Nephron (organoid): ENCODE measurements around the gene FBN3.
"Not testable (repeated sequence)": the region's sequence is repeated elsewhere in the genome, so short reads cannot be mapped to it uniquely, and the experiment has no call there.

ENCODE experiments used
- H3K27ac Mint-ChIP-seq, 3 experiments: 2 replicates each; pipeline ENCODE4 v1.8.0; 2020; ENCODE audit warnings: mixed read lengths in 3 of 3, mild to moderate bottlenecking in 2 of 3, moderate library complexity in 1 of 3
- H3K27me3 Mint-ChIP-seq: 2 replicates; pipeline ENCODE4 v1.8.0; 2021; ENCODE audit warnings: low read depth, mild to moderate bottlenecking, moderate library complexity, mixed read lengths
- H3K36me3 Mint-ChIP-seq: 2 replicates; pipeline ENCODE4 v1.8.0; 2020; ENCODE audit warnings: low read depth, mixed read lengths
- H3K4me1 Mint-ChIP-seq: 2 replicates; pipeline ENCODE4 v1.8.0; 2020; ENCODE audit warnings: mixed read lengths
- H3K4me3 Mint-ChIP-seq, 3 experiments: 2 replicates each; pipeline ENCODE4 v1.8.0; 2020; ENCODE audit warnings: mild to moderate bottlenecking in 3 of 3, mixed read lengths in 3 of 3, moderate library complexity in 2 of 3
- H3K9me3 Mint-ChIP-seq: 2 replicates; pipeline ENCODE4 v1.8.0; 2020; ENCODE audit warnings: mixed read lengths
- CTCF ChIP-seq, 3 experiments: fragments of 200-600 bp; sonication (generic); IDR thresholded peaks; one replicate each; pipeline ENCODE4 v1.5.0; 2021; ENCODE audit warnings: antibody characterized with exemption in 3 of 3; ENCODE audit not compliant: unreplicated experiment in 3 of 3

The FBN3 gene

DNA sequence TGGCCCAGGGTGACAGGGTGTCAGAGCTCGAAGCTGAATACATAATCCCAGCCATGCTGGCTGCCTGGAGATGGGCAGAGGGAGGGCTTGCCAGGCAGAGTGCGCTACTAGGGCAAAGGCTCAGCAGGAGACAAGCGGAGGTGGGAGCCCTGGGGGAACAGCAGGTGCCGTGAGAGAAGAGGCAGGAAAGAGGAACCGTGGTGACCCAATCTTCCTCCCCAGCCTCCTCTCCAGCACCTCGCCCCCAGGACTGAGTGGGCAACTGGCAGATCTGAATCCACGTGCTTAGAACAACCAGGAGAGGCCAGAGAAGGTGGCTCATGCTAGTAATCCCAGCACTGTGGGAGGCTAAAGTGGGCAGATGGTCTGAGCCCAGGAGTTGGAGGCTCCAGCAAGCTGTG is 107.9 kb downstream of the FBN3 start:
- TF ChIP-seq CTCF (IDR thresholded peaks at IDR 0.05; ENCODE audit: unreplicated experiment in 3 of 3), result no peak
- Mint-ChIP-seq H3K27me3 (no peaks in the 10 kb centered on the region), H3K9me3 (no peaks in the 10 kb centered on the region), H3K27ac (no peak overlapping the region), H3K4me3 (no peak overlapping the region), H3K36me3 (no peaks in the 10 kb centered on the region), H3K4me1 (peaks cover 14% of the 10 kb centered on the region)

GRCh38 chr19:8039231-8039630 is 110.2 kb downstream of the FBN3 start:
- H3K27ac Mint-ChIP-seq, result no peak overlapping the region
- no peaks in the 10 kb centered on the region for H3K36me3 Mint-ChIP-seq
- no peaks in the 10 kb centered on the region for H3K9me3 Mint-ChIP-seq
- no peak for TF ChIP-seq CTCF (IDR thresholded peaks at IDR 0.05; ENCODE audit: unreplicated experiment in 3 of 3)
- H3K27me3 Mint-ChIP-seq, result no peaks in the 10 kb centered on the region
- peaks cover 22% of the 10 kb centered on the region for H3K4me1 Mint-ChIP-seq
- H3K4me3 Mint-ChIP-seq, result no peak overlapping the region

- Mint-ChIP-seq H3K27me3 (no peaks in the 10 kb centered on the region), H3K4me3 (no peak overlapping the region), H3K9me3 (no peaks in the 10 kb centered on the region), H3K27ac (no peak overlapping the region), H3K36me3 (no peaks in the 10 kb centered on the region), H3K4me1 (peaks cover 23% of the 10 kb centered on the region)
- no peak for TF ChIP-seq CTCF (IDR thresholded peaks at IDR 0.05; ENCODE audit: unreplicated experiment in 3 of 3)
Measured at GRCh38 chr19:8038815-8039214, 110.6 kb downstream of the FBN3 start.

GRCh38 chr19:8036434-8037099 is 112.8 kb downstream of the FBN3 start:
- Mint-ChIP-seq H3K36me3 (no peaks in the 10 kb centered on the region), H3K4me3 (peak overlapping the region in 2 of 3 experiments; percentile 4 to 5), H3K9me3 (no peaks in the 10 kb centered on the region), H3K27ac (peak overlapping the region; percentile 49 to 74 (median 51)), H3K4me1 (peaks cover 32% of the 10 kb centered on the region), H3K27me3 (no peaks in the 10 kb centered on the region)
- TF ChIP-seq CTCF (IDR thresholded peaks at IDR 0.05; ENCODE audit: unreplicated experiment in 3 of 3), result no peak

DNA sequence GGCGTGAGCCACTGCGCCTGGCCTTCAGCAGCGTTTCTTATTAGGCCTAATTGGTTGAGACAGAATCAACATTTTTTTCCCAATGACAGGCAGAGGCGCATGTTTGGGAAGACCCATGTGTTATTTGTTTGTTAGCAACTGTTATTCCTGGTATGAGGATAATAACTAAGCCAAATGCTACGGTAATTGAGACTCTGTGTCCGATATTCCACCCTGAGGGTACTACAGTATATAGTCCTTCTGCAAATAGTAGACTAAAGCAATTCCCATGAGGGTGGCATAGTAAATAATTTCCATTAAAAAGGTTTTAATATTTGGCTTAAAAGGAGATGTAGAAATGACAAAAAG is 115.2 kb downstream of the FBN3 start:
- peak overlapping the region in 1 of 3 experiments; percentile 18 for H3K4me3 Mint-ChIP-seq
- no peaks in the 10 kb centered on the region for H3K27me3 Mint-ChIP-seq
- no peak for TF ChIP-seq CTCF (IDR thresholded peaks at IDR 0.05; ENCODE audit: unreplicated experiment in 3 of 3)
- no peaks in the 10 kb centered on the region for H3K36me3 Mint-ChIP-seq
- H3K9me3 Mint-ChIP-seq, result no peaks in the 10 kb centered on the region
- H3K4me1 Mint-ChIP-seq, result peaks cover 37% of the 10 kb centered on the region
- H3K27ac Mint-ChIP-seq, result peak overlapping the region; percentile 50 to 94 (median 83)

DNA sequence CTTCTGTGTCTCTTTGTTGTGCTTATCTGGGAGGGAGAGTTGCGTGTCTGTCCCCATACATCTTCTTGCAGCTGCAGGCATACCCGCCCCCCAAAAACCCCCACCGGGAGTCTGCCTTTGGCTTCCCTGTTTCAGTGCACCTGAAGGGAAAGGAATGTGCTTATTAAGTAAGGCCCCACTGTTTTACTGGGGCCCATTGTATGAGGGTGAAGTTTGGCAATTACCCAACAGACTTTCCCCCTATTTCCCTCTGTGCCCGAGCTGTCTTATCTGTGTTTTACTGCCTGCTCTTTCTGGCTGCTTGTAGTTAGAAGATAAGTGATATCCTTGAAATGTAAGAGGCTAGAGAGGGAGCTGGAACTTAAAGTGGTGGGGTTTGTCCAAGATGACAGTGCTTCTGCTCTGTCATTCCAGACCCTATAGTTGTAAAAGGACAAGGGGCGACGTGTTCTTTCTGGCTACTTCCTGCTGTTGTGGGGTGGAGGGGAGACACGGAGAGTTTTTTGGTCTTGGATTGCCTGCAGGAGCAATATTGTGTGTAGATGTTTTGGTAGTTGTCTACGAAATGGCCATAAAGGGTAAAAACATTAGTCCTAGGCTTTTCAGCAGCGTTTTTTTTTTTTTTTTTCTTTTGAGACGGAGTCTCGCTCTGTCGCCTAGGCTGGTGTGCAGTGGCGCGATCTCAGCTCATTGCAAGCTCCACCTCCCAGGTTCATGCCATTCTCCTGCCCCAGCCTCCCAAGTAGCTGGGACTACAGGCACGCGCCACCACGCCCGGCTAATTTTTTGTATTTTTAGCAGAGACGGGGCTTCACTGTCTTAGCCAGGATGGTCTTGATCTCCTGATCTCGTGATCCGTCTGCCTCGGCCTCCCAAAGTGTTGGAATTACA is 115.9 kb downstream of the FBN3 start:
- H3K27me3 Mint-ChIP-seq, H3K9me3 Mint-ChIP-seq, H3K36me3 Mint-ChIP-seq: not testable (repeated sequence)
- peaks cover 44% of the 10 kb centered on the region for H3K4me1 Mint-ChIP-seq
- peak overlapping the region in 2 of 3 experiments; percentile 21 to 27 for H3K4me3 Mint-ChIP-seq
- H3K27ac Mint-ChIP-seq, result peak overlapping the region; percentile 83 to 94 (median 90)
